Caco-2 (cell line): ENCODE data around the gene SCUBE1. TPM values are rescaled to one million over a fixed set of nuclear protein-coding genes. Genes with fewer than 3 reads are reported as not detected.
A peak's percentile ranks its signal among the peaks of the same experiment; 100 is the strongest.

Source experiments
- BruUV-seq: library from RNA; stranded (reverse); fragments of 400-500 nt; replicated peaks from 2 replicates; lab custom pipeline; 2021; lab: Mats Ljungman, UMichigan
- CTCF ChIA-PET: fragments of 300-600 bp; sonication (Branson Sonifier 250); formaldehyde crosslinking; loops from one replicate; lab custom pipeline; 2022; ENCODE audit warnings: antibody characterized with exemption; lab: Charles Lee
- POLR2A ChIA-PET: fragments of 300-600 bp; sonication (Branson Sonifier 250); formaldehyde crosslinking; loops from one replicate; lab custom pipeline; 2022; ENCODE audit warnings: antibody characterized with exemption; lab: Charles Lee
- DNase-seq, 2 experiments: peaks; one replicate each; pipeline versions ENCODE4 v3.0.0 to v3.0.0-alpha.2; 2020 to 2022
- H3K27me3 ChIP-seq: replicated peaks from 2 replicates; pipeline ENCODE4 v1.6.0; 2011; ENCODE audit warnings: low read length; ENCODE audit not compliant: control insufficient read depth, insufficient read depth
- H3K36me3 ChIP-seq: 2 replicates; pipeline ENCODE4 v1.5.1; 2011; ENCODE audit warnings: low read length; ENCODE audit not compliant: control insufficient read depth, insufficient read depth
- H3K4me1 ChIP-seq: fragments of 250-450 bp; sonication (Bioruptor Pico); 2 replicates; pipeline ENCODE4 v1.5.1; 2020; ENCODE audit warnings: mild to moderate bottlenecking
- H3K4me3 ChIP-seq: 2 replicates; pipeline ENCODE4 v1.5.1; 2011; ENCODE audit warnings: low read depth, mild to moderate bottlenecking, control low read depth, low read length
- H3K9me3 ChIP-seq: fragments of 250-450 bp; sonication (Bioruptor Pico); 2 replicates; pipeline ENCODE4 v1.5.1; 2020; ENCODE audit warnings: mild to moderate bottlenecking, moderate library complexity
- H3K27ac Mint-ChIP-seq: one replicate; pipeline ENCODE4 v1.8.0; 2022; ENCODE audit warnings: mixed read lengths; ENCODE audit not compliant: unreplicated experiment
- H3K27me3 Mint-ChIP-seq: one replicate; pipeline ENCODE4 v1.8.0; 2022; ENCODE audit warnings: mixed read lengths; ENCODE audit not compliant: insufficient read depth, unreplicated experiment
- H3K36me3 Mint-ChIP-seq: one replicate; pipeline ENCODE4 v1.8.0; 2022; ENCODE audit warnings: mild to moderate bottlenecking, mixed read lengths; ENCODE audit not compliant: insufficient read depth, unreplicated experiment
- H3K4me1 Mint-ChIP-seq: one replicate; pipeline ENCODE4 v1.8.0; 2022; ENCODE audit warnings: low read depth, mixed read lengths; ENCODE audit not compliant: unreplicated experiment
- H3K4me3 Mint-ChIP-seq: one replicate; pipeline ENCODE4 v1.8.0; 2022; ENCODE audit warnings: mild to moderate bottlenecking, moderate library complexity, mixed read lengths; ENCODE audit not compliant: unreplicated experiment
- H3K9me3 Mint-ChIP-seq: one replicate; pipeline ENCODE4 v1.8.0; 2022; ENCODE audit warnings: mixed read lengths; ENCODE audit not compliant: unreplicated experiment
- intact Hi-C: fragments of 100-400 bp; cut with micrococcal nuclease; formaldehyde crosslinking; loops from one replicate; pipeline ENCODE4 v1.10.0; 2022; ENCODE audit not compliant: unreplicated experiment
- total RNA-seq: library from RNA; stranded (reverse); gene quantifications from 2 replicates; pipeline ENCODE4 v1.2.3, GENCODE V29; 2022
- TF ChIP-seq, protein P1 (sequence below), 2 experiments: fragments of 200-600 bp in 1 of 2; IDR thresholded peaks; 1 replicate in 1 of 2; 2 replicates in 1 of 2; pipeline versions ENCODE4 v1.5.1 to v1.8.0; 2011 to 2022; ENCODE audit warnings: antibody characterized with exemption in 1 of 2, control low read depth in 1 of 2, inconsistent platforms in 1 of 2, low read depth in 1 of 2, low read length in 1 of 2, mild to moderate bottlenecking in 1 of 2, moderate library complexity in 1 of 2; ENCODE audit not compliant: insufficient read depth in 1 of 2, severe bottlenecking in 1 of 2, unreplicated experiment in 1 of 2

SCUBE1 gene
- total RNA-seq, 1 experiment from 2014 or later: not detected

DNA sequence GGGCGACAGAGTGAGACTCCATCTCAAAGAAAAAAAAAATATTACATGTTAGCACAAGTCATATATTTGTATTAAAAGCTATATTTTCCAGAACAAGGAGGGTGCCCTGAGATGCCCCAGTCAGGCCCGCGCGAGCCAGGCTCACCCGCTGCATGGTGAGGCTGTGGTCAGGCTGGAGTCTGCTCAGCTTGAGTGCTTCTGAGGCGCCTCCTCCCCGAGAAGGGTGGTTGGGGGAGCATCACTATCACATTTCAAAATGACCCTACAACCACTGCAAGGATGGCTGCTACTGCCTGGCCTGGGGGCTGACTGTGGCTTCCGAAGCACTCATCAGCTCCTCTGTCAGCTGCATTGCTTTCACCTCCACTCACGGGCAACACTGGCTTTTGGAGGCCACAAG, 77.1 kb downstream of the SCUBE1 start:
- DNase-seq: no peak
- Mint-ChIP-seq H3K36me3 (no peaks in the 10 kb centered on the region), H3K4me1 (peaks cover 21% of the 10 kb centered on the region), H3K4me3 (no peak overlapping the region), H3K27ac (no peak overlapping the region), H3K9me3 (no peaks in the 10 kb centered on the region), H3K27me3 (peaks cover 6% of the 10 kb centered on the region)
- POLR2A ChIA-PET: no interaction called here
- TF ChIP-seq, protein P1, sequence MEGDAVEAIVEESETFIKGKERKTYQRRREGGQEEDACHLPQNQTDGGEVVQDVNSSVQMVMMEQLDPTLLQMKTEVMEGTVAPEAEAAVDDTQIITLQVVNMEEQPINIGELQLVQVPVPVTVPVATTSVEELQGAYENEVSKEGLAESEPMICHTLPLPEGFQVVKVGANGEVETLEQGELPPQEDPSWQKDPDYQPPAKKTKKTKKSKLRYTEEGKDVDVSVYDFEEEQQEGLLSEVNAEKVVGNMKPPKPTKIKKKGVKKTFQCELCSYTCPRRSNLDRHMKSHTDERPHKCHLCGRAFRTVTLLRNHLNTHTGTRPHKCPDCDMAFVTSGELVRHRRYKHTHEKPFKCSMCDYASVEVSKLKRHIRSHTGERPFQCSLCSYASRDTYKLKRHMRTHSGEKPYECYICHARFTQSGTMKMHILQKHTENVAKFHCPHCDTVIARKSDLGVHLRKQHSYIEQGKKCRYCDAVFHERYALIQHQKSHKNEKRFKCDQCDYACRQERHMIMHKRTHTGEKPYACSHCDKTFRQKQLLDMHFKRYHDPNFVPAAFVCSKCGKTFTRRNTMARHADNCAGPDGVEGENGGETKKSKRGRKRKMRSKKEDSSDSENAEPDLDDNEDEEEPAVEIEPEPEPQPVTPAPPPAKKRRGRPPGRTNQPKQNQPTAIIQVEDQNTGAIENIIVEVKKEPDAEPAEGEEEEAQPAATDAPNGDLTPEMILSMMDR (IDR thresholded peaks at IDR 0.05; ENCODE audit: insufficient read depth in 1 of 2, low read depth in 1 of 2, low read length in 1 of 2, severe bottlenecking in 1 of 2, unreplicated experiment in 1 of 2): no peak
- no peaks in the 10 kb centered on the region for H3K27me3 ChIP-seq
- no TSS peak for BruUV-seq
- peaks cover 17% of the 10 kb centered on the region for H3K4me1 ChIP-seq
- CTCF ChIA-PET: interaction anchor here (2.3 kb wide), 1 partner anchor 35 kb away, joined by 9 read pairs; no protein-coding TSS in a partner anchor
- H3K4me3 ChIP-seq: no peak overlapping the region
- H3K36me3 ChIP-seq: no peaks in the 10 kb centered on the region
- H3K9me3 ChIP-seq: no peaks in the 10 kb centered on the region
- intact Hi-C loops: no loop called here

- Histone ChIP-seq H3K27me3 (no peaks in the 10 kb centered on the region), H3K4me1 (peaks cover 17% of the 10 kb centered on the region), H3K4me3 (no peak overlapping the region), H3K36me3 (no peaks in the 10 kb centered on the region), H3K9me3 (no peaks in the 10 kb centered on the region)
- POLR2A ChIA-PET: interaction anchor here (0.6 kb wide), 1 partner anchor 241 kb away, joined by 4 read pairs; no protein-coding TSS in a partner anchor
- DNase-seq: no peak
- BruUV-seq: no TSS peak
- Mint-ChIP-seq H3K36me3 (no peaks in the 10 kb centered on the region), H3K4me1 (peaks cover 21% of the 10 kb centered on the region), H3K27ac (no peak overlapping the region), H3K9me3 (no peaks in the 10 kb centered on the region), H3K4me3 (no peak overlapping the region), H3K27me3 (peaks cover 6% of the 10 kb centered on the region)
- intact Hi-C loops: no loop called here
- TF ChIP-seq, protein P1 (IDR thresholded peaks at IDR 0.05; ENCODE audit: insufficient read depth in 1 of 2, low read depth in 1 of 2, low read length in 1 of 2, severe bottlenecking in 1 of 2, unreplicated experiment in 1 of 2): no peak
- CTCF ChIA-PET: interaction anchor here (0.7 to 1.5 kb wide), 3 partner anchors 10 to 32 kb away, joined by 3 read pairs; no protein-coding TSS in a partner anchor
Measured at GRCh38 chr22:43263645-43264514, 79.3 kb downstream of the SCUBE1 start.

GRCh38 chr22:43262990-43263644, 80.1 kb downstream of the SCUBE1 start:
- no TSS peak for BruUV-seq
- Histone ChIP-seq H3K4me3 (no peak overlapping the region), H3K27me3 (no peaks in the 10 kb centered on the region), H3K4me1 (peaks cover 17% of the 10 kb centered on the region), H3K36me3 (no peaks in the 10 kb centered on the region), H3K9me3 (no peaks in the 10 kb centered on the region)
- ChIA-PET CTCF (interaction anchor here (0.7 kb wide), 3 partner anchors 9 to 32 kb away, joined by 3 read pairs; no protein-coding TSS in a partner anchor), POLR2A (interaction anchor here (0.6 kb wide), 1 partner anchor 241 kb away, joined by 4 read pairs; no protein-coding TSS in a partner anchor)
- TF ChIP-seq, protein P1 (IDR thresholded peaks at IDR 0.05; ENCODE audit: insufficient read depth in 1 of 2, low read depth in 1 of 2, low read length in 1 of 2, severe bottlenecking in 1 of 2, unreplicated experiment in 1 of 2): no peak
- Mint-ChIP-seq H3K4me3 (no peak overlapping the region), H3K27ac (no peak overlapping the region), H3K9me3 (no peaks in the 10 kb centered on the region), H3K4me1 (peaks cover 21% of the 10 kb centered on the region), H3K27me3 (peaks cover 6% of the 10 kb centered on the region), H3K36me3 (no peaks in the 10 kb centered on the region)
- intact Hi-C loops: no loop called here
- DNase-seq: peak; percentile 71 to 81
